Fibroblast of lung (primary cell): ENCODE measurements around the gene IFNGR1.

ENCODE experiments used
- EZH2 ChIP-seq: IDR thresholded peaks from 2 replicates; pipeline ENCODE4 v1.5.1; 2012; ENCODE audit warnings: low read length, control low read depth, mild to moderate bottlenecking; ENCODE audit errors: missing control alignments
- TF ChIP-seq, protein P1 (sequence below), 2 donors: IDR thresholded peaks in 1 of 2; conservative IDR thresholded peaks in 1 of 2; 1 replicate in 1 of 2; 2 replicates in 1 of 2; pipeline ENCODE4 v1.5.1; 2011 to 2012; ENCODE audit warnings: low read length in 2 of 2, control low read depth in 1 of 2, inconsistent platforms in 1 of 2, low read depth in 1 of 2, mild to moderate bottlenecking in 1 of 2

DNA sequence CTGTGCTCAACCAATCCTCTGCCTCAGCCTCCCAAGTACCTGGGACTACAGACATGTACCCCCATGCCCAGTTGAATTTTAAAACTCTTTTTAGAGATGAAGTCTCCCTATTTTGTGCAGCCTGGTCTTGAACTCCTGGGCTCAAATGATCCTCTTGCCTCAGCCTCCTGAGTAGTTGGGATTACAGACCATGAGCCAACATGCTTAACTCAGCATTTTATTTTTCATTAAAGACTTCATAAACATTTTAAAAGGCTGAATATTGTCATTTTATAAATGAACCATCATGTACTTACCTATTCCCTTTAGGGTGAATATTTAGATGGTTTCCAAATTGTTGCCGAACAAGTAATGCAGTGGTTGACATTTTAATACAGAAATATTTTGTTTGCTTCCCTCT is 16.5 kb upstream of the IFNGR1 start:
- TF ChIP-seq, protein P1, sequence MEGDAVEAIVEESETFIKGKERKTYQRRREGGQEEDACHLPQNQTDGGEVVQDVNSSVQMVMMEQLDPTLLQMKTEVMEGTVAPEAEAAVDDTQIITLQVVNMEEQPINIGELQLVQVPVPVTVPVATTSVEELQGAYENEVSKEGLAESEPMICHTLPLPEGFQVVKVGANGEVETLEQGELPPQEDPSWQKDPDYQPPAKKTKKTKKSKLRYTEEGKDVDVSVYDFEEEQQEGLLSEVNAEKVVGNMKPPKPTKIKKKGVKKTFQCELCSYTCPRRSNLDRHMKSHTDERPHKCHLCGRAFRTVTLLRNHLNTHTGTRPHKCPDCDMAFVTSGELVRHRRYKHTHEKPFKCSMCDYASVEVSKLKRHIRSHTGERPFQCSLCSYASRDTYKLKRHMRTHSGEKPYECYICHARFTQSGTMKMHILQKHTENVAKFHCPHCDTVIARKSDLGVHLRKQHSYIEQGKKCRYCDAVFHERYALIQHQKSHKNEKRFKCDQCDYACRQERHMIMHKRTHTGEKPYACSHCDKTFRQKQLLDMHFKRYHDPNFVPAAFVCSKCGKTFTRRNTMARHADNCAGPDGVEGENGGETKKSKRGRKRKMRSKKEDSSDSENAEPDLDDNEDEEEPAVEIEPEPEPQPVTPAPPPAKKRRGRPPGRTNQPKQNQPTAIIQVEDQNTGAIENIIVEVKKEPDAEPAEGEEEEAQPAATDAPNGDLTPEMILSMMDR (conservative IDR thresholded peaks at IDR 0.05 in 1 of 2, IDR thresholded peaks at IDR 0.05 in 1 of 2; ENCODE audit: low read depth in 1 of 2, low read length in 2 of 2) = no peak
- TF ChIP-seq EZH2 = no peak
